ENCODE results near the gene MARVELD1. TPM values are rescaled to one million over a fixed set of nuclear protein-coding genes. Genes with fewer than 3 reads are reported as not detected.

Gene MARVELD1
- total and polyA plus RNA-seq, 2 of the 8 experiments (the other 6 are each of a cell fraction or from before 2014, with no cell fraction given), result 28.1 to 37.3 TPM

GRCh38 chr10:97765201-97765600 is 51.7 kb downstream of the MARVELD1 start:
- H3K14ac ChIP-seq (ENCODE audit: insufficient read length), result no peak overlapping the region
- H4K8ac ChIP-seq (ENCODE audit: extremely low read depth, insufficient read depth, low read length), result no peak overlapping the region
- no peak overlapping the region for H2AFZ ChIP-seq (ENCODE audit: low read length)
- no peaks in the 10 kb centered on the region for H3K23me2 ChIP-seq (ENCODE audit: low read depth, low read length)
- H3K4me3 ChIP-seq (ENCODE audit: extremely low read depth in 1 of 4, insufficient read depth in 2 of 4, low read depth in 3 of 4, low read length in 4 of 4), result no peak overlapping the region
- H3K27me3 ChIP-seq (replicated peaks in 1 of 4; ENCODE audit: control insufficient read depth in 3 of 4, extremely low read depth in 1 of 4, insufficient read depth in 3 of 4, low read length in 3 of 4), result peaks cover 1 to 17% (median 11%) of the 10 kb centered on the region in 4 experiments
- POLR2A ChIA-PET (ENCODE audit: partially characterized antibody), result interaction anchor here (1.8 kb wide), 1 partner anchor 13 kb away, joined by 6 read pairs; no protein-coding TSS in a partner anchor
- 94% methylated on average over 15 of the region's 15 CpGs; no CpG with 5 or more reads in 1 of the 2 experiments for WGBS, 2 experiments (ENCODE audit: extremely low coverage in 1 of 2, insufficient coverage in 1 of 2, insufficient read length in 1 of 2, insufficient replicate concordance in 2 of 2, low coverage in 1 of 2, low lambda C conversion rate in 2 of 2, missing lambda C conversion rate in 1 of 2)
- H3K56ac ChIP-seq (replicated peaks; ENCODE audit: insufficient read length, low read depth, low read length), result no peak overlapping the region
- no peak overlapping the region for H4K5ac ChIP-seq (ENCODE audit: insufficient read length, low read depth, low read length)
- H3K36me3 ChIP-seq (ENCODE audit: control insufficient read depth in 2 of 4, insufficient read depth in 4 of 4, low read length in 3 of 4), result peaks cover 0 to under 1% (median 0%) of the 10 kb centered on the region in 4 experiments; a peak in 3 of 8 replicates
- H3K4me2 ChIP-seq (ENCODE audit: insufficient read depth in 1 of 2, low read depth in 2 of 2, low read length in 2 of 2), result no peak overlapping the region
- no peak overlapping the region for H3K4ac ChIP-seq (replicated peaks; ENCODE audit: insufficient read length, low read depth, low read length)
- H2BK15ac ChIP-seq (ENCODE audit: low read length), result 0 out of 2 replicates have a peak overlapping the region, but pooled peaks have one; percentile 46
- no peak overlapping the region for H3K23ac ChIP-seq (ENCODE audit: insufficient read length)
- no peak for TF ChIP-seq RNF2 (IDR thresholded peaks at IDR 0.05; ENCODE audit: borderline replicate concordance, low read depth, low read length, missing control alignments, poor library complexity, severe bottlenecking)
- no peak for TF ChIP-seq EZH2 (IDR thresholded peaks at IDR 0.05; ENCODE audit: low read depth, low read length, severe bottlenecking)
- TF ChIP-seq BRCA1 (IDR thresholded peaks at IDR 0.05; ENCODE audit: low read depth, low read length), result no peak
- no peak for TF ChIP-seq BACH1 (IDR thresholded peaks at IDR 0.05; ENCODE audit: low read length)
- H2BK120ac ChIP-seq (replicated peaks; ENCODE audit: low read depth, low read length), result no peak overlapping the region
- FAIRE-seq (no peak), DNase-seq (ENCODE audit: low read depth in 1 of 2, low spot score in 2 of 2) (no peak)
- H3K9me3 ChIP-seq (ENCODE audit: insufficient read depth in 2 of 2, low read depth in 1 of 2, low read length in 1 of 2), result no peaks in the 10 kb centered on the region
- H3K9ac ChIP-seq (replicated peaks in 1 of 4; ENCODE audit: extremely low read depth in 1 of 4, low read depth in 3 of 4, low read length in 3 of 4), result no peak overlapping the region
- CTCF ChIA-PET (ENCODE audit: partially characterized antibody), result interaction anchor here (0.9 to 1.9 kb wide), 6 partner anchors 10 to 87 kb away, joined by 3 to 7 read pairs (median 4); no protein-coding TSS in a partner anchor
- no peak overlapping the region for H2AK5ac ChIP-seq (ENCODE audit: low read depth, low read length)
- no peak overlapping the region for H2BK5ac ChIP-seq (ENCODE audit: low read depth, low read length)
- no peaks in the 10 kb centered on the region for H4K20me1 ChIP-seq (replicated peaks in 1 of 2; ENCODE audit: control insufficient read depth in 1 of 2, insufficient read depth in 2 of 2, low read length in 2 of 2)
- H2BK20ac ChIP-seq (ENCODE audit: low read length), result no peak overlapping the region
- no peak overlapping the region for H4K91ac ChIP-seq (replicated peaks; ENCODE audit: insufficient read length, low read length)
- peaks cover 0 to 12% (median 7%) of the 10 kb centered on the region in 4 experiments; a peak in 6 of 7 replicates for H3K4me1 ChIP-seq (replicated peaks in 1 of 4; ENCODE audit: control insufficient read depth in 3 of 4, insufficient read depth in 4 of 4, low read length in 3 of 4)
- no peaks in the 10 kb centered on the region for H3K79me2 ChIP-seq (ENCODE audit: control insufficient read depth in 1 of 2, insufficient read depth in 2 of 2, low read length in 2 of 2)
- H2BK12ac ChIP-seq (ENCODE audit: low read depth, low read length), result no peak overlapping the region
- H3K18ac ChIP-seq (ENCODE audit: extremely low read depth, low read length), result no peak overlapping the region
- no peaks in the 10 kb centered on the region for H3K79me1 ChIP-seq (ENCODE audit: low read depth, low read length)
- H3K27ac ChIP-seq (ENCODE audit: low read depth, low read length), result no peak overlapping the region
